Osteocyte (in vitro differentiated cells): ENCODE data around the gene IRGC. TPM values are rescaled to one million over a fixed set of nuclear protein-coding genes. Genes with fewer than 3 reads are reported as not detected.
"Not testable (repeated sequence)": the region's sequence is repeated elsewhere in the genome, so short reads cannot be mapped to it uniquely, and the experiment has no call there.

ENCODE experiments used
- DNase-seq: peaks from one replicate; pipeline ENCODE4 v3.0.0; 2021; ENCODE audit warnings: mixed read lengths; ENCODE audit not compliant: unreplicated experiment; ENCODE audit errors: extremely low spot score
- H3K27ac Mint-ChIP-seq: one replicate; pipeline ENCODE4 v1.8.0; 2021; ENCODE audit warnings: mild to moderate bottlenecking, mixed read lengths; ENCODE audit not compliant: unreplicated experiment
- H3K27me3 Mint-ChIP-seq: one replicate; pipeline ENCODE4 v1.8.0; 2021; ENCODE audit warnings: mixed read lengths; ENCODE audit not compliant: unreplicated experiment
- H3K36me3 Mint-ChIP-seq: one replicate; pipeline ENCODE4 v1.8.0; 2021; ENCODE audit warnings: mixed read lengths; ENCODE audit not compliant: unreplicated experiment
- H3K4me1 Mint-ChIP-seq: one replicate; pipeline ENCODE4 v1.8.0; 2021; ENCODE audit warnings: mixed read lengths; ENCODE audit not compliant: unreplicated experiment
- H3K4me3 Mint-ChIP-seq: one replicate; pipeline ENCODE4 v1.8.0; 2021; ENCODE audit warnings: mild to moderate bottlenecking, moderate library complexity, mixed read lengths; ENCODE audit not compliant: unreplicated experiment
- H3K9me3 Mint-ChIP-seq: one replicate; pipeline ENCODE4 v1.8.0; 2021; ENCODE audit warnings: mixed read lengths; ENCODE audit not compliant: unreplicated experiment
- total RNA-seq: library from RNA; stranded (reverse); gene quantifications from 2 replicates; pipeline ENCODE4 v1.2.1, GENCODE V29; 2021
- TF ChIP-seq, protein P1 (sequence below): fragments of 200-600 bp; sonication (generic); IDR thresholded peaks from 2 replicates; pipeline ENCODE4 v1.5.0; 2021; ENCODE audit warnings: antibody characterized with exemption, mild to moderate bottlenecking, moderate library complexity

Gene IRGC
- total RNA-seq, 1 donor from 2014 or later, result not detected

DNA sequence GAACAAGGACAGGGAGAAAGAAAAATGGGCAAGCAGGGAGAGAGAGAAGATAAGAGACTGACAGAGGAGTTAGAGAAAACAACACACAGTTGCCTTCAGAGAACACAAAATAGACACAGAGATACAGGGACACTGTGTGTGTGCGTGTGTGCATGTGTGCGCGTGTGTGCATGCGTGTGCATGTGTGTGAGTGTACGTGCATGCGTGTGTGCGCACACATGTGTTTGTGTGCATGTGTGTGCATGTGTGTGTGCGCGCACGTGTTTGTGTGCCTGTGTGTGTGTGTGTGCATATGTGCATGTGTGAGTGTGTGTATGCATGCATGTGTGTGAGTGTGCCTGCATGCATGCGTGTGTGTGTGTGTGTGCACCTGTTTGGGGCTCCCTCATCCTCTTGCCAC, 40.0 kb upstream of the IRGC start:
- H3K36me3 Mint-ChIP-seq, result no peaks in the 10 kb centered on the region
- H3K4me3 Mint-ChIP-seq, result no peak overlapping the region

GRCh38 chr19:43678512-43679261, 37.2 kb upstream of the IRGC start:
- Mint-ChIP-seq H3K4me1 (peaks cover 8% of the 10 kb centered on the region), H3K4me3 (no peak overlapping the region), H3K36me3 (no peaks in the 10 kb centered on the region), H3K27me3 (no peaks in the 10 kb centered on the region), H3K27ac (no peak overlapping the region), H3K9me3 (no peaks in the 10 kb centered on the region)
- TF ChIP-seq, protein P1, sequence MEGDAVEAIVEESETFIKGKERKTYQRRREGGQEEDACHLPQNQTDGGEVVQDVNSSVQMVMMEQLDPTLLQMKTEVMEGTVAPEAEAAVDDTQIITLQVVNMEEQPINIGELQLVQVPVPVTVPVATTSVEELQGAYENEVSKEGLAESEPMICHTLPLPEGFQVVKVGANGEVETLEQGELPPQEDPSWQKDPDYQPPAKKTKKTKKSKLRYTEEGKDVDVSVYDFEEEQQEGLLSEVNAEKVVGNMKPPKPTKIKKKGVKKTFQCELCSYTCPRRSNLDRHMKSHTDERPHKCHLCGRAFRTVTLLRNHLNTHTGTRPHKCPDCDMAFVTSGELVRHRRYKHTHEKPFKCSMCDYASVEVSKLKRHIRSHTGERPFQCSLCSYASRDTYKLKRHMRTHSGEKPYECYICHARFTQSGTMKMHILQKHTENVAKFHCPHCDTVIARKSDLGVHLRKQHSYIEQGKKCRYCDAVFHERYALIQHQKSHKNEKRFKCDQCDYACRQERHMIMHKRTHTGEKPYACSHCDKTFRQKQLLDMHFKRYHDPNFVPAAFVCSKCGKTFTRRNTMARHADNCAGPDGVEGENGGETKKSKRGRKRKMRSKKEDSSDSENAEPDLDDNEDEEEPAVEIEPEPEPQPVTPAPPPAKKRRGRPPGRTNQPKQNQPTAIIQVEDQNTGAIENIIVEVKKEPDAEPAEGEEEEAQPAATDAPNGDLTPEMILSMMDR, result no peak
- DNase-seq, result no peak

More for the DNA sequence above, 40.0 kb upstream of the IRGC start:
- H3K4me1 Mint-ChIP-seq, result peaks cover 10% of the 10 kb centered on the region
- DNase-seq, result no peak
- no peaks in the 10 kb centered on the region for H3K27me3 Mint-ChIP-seq
- H3K27ac Mint-ChIP-seq, result no peak overlapping the region
- TF ChIP-seq, protein P1, result no peak
- H3K9me3 Mint-ChIP-seq, result no peaks in the 10 kb centered on the region

DNA sequence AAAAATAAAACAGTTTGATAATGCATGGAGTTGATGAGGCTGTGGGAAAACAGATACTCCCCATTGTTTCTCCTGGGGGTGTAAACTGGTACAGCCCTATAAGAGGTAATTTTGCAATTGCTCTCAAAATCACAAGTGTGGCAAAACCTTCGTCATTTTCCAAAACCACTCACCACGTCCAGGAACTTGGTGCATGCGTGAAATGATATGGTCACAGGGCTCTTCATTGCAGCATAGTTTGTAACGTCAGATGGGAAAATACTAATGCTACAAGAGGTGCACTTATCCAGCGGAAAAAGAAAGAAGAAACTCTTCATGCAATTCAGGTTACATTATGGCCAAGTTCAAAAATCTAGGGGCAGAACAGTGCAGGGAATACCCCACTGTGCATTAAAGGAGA, 34.1 kb upstream of the IRGC start:
- DNase-seq, result no peak
- H3K36me3 Mint-ChIP-seq, result no peaks in the 10 kb centered on the region
- H3K4me1 Mint-ChIP-seq, result no peaks in the 10 kb centered on the region
- TF ChIP-seq, protein P1, result no peak
- H3K27ac Mint-ChIP-seq, result no peak overlapping the region
- no peak overlapping the region for H3K4me3 Mint-ChIP-seq
- no peaks in the 10 kb centered on the region for H3K9me3 Mint-ChIP-seq
- H3K27me3 Mint-ChIP-seq, result peaks cover 2% of the 10 kb centered on the region

- DNase-seq, H3K27me3 Mint-ChIP-seq, H3K4me3 Mint-ChIP-seq, H3K4me1 Mint-ChIP-seq, H3K27ac Mint-ChIP-seq, H3K9me3 Mint-ChIP-seq, H3K36me3 Mint-ChIP-seq: not testable (repeated sequence)
Measured at GRCh38 chr19:43682269-43682668, 33.6 kb upstream of the IRGC start.

GRCh38 chr19:43682824-43683661, 32.8 kb upstream of the IRGC start:
- DNase-seq, result no peak
- Mint-ChIP-seq H3K27me3 (peaks cover 2% of the 10 kb centered on the region), H3K4me3 (no peak overlapping the region), H3K4me1 (peaks cover 4% of the 10 kb centered on the region), H3K36me3 (no peaks in the 10 kb centered on the region), H3K9me3 (no peaks in the 10 kb centered on the region), H3K27ac (no peak overlapping the region)
- TF ChIP-seq, protein P1, result no peak
